HEK293 (cell line): ENCODE data around the gene JCAD.

ENCODE experiments used
- CTCF ChIP-seq: fragments of 450-650 bp; formaldehyde crosslinking; IDR thresholded peaks from 2 replicates; pipeline ENCODE4 v1.5.1; 2016; ENCODE audit warnings: missing biosample characterization, missing genetic modification characterization
- PRDM4 ChIP-seq: fragments of 450-650 bp; formaldehyde crosslinking; IDR thresholded peaks from 2 replicates; pipeline ENCODE4 v1.5.1; 2017; ENCODE audit warnings: missing biosample characterization, missing genetic modification characterization
- ZNF211 ChIP-seq: fragments of 450-650 bp; formaldehyde crosslinking; IDR thresholded peaks from 2 replicates; pipeline ENCODE4 v1.5.1; 2016; ENCODE audit warnings: low read depth, missing biosample characterization, missing genetic modification characterization
- ZNF404 ChIP-seq: fragments of 450-650 bp; formaldehyde crosslinking; IDR thresholded peaks from 2 replicates; pipeline ENCODE4 v1.5.1; 2017; ENCODE audit warnings: missing biosample characterization, missing genetic modification characterization
- ZNF426 ChIP-seq: fragments of 450-650 bp; formaldehyde crosslinking; IDR thresholded peaks from 2 replicates; pipeline ENCODE4 v1.5.1; 2017; ENCODE audit warnings: missing biosample characterization, missing genetic modification characterization, mild to moderate bottlenecking, inconsistent platforms, moderate library complexity

GRCh38 chr10:30057421-30057841 lies 2.0 kb downstream of the JCAD start:
- TF ChIP-seq ZNF404 (no peak), CTCF (tag by site-specific recombination) (no peak), ZNF426 (tag by site-specific recombination) (no peak), PRDM4 (tag by site-specific recombination) (peak; percentile 84), ZNF211 (tag by site-specific recombination) (no peak)
